ENCODE measurements around the gene NXN.

NXN gene

DNA sequence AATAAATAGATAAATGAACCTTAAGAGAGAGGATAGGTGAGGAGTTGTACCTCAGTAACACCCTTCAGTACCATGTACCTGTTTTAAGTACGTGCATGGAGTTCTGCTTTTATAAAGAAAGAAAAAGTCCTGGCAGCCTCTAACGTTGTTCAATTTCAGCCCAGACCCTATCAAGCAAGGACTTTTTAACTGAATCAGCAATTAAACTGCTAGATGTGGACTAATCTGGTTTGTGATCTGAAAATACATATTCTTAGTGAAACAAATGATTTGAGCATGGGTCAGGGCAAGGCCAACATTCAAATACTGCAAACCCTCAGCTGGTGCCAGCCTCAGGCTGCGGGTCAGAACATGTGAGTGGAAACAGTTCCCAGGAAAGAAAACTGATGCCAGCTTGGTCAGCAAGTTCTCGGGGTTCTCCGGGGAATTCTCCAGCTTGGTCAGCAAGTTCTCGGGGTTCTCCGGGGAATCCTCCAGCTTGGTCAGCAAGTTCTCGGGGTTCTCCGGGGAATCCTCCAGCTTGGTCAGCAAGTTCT is 112.9 kb downstream of the NXN start:
- H3K4me2 ChIP-seq (ENCODE audit: low read length), result no peak overlapping the region
- H3K9me3 ChIP-seq (ENCODE audit: control insufficient read depth, insufficient read depth, low read length), result no peaks in the 10 kb centered on the region
- H3K4me3 ChIP-seq (ENCODE audit: low read length), result no peak overlapping the region
- TF ChIP-seq CTCF (IDR thresholded peaks at IDR 0.05; ENCODE audit: low read depth, low read length, poor library complexity, severe bottlenecking), result no peak
- no peaks in the 10 kb centered on the region for H3K36me3 ChIP-seq (ENCODE audit: control insufficient read depth, low read length)
- H3K79me2 ChIP-seq (ENCODE audit: control insufficient read depth, low read length), result no peaks in the 10 kb centered on the region
- no peaks in the 10 kb centered on the region for H3K9me2 ChIP-seq (replicated peaks; ENCODE audit: control insufficient read depth, low read length)
- no peaks in the 10 kb centered on the region for H3K4me1 ChIP-seq (ENCODE audit: control insufficient read depth, low read length)
- no peaks in the 10 kb centered on the region for H3F3A ChIP-seq (ENCODE audit: control insufficient read depth, insufficient read depth)
- no peaks in the 10 kb centered on the region; the same call in 1 of the 2 replicates for H3K27me3 ChIP-seq (ENCODE audit: control insufficient read depth, low read length)
- H3K27ac ChIP-seq (ENCODE audit: low read depth, low read length), result no peak overlapping the region
- H4K20me1 ChIP-seq (ENCODE audit: control insufficient read depth, insufficient read depth, low read depth, low read length), result no peaks in the 10 kb centered on the region

GRCh38 chr17:864315-864714 is 115.3 kb downstream of the NXN start:
- TF ChIP-seq EZH2phosphoT487 (IDR thresholded peaks at IDR 0.05; ENCODE audit: borderline replicate concordance, low read length) (no peak), CTCF (IDR thresholded peaks at IDR 0.05; ENCODE audit: low read depth, low read length, poor library complexity, severe bottlenecking) (no peak)
- Histone ChIP-seq H3F3A (ENCODE audit: control insufficient read depth, insufficient read depth) (no peaks in the 10 kb centered on the region), H3K4me1 (ENCODE audit: control insufficient read depth, low read length) (no peaks in the 10 kb centered on the region), H3K9me2 (replicated peaks; ENCODE audit: control insufficient read depth, low read length) (no peaks in the 10 kb centered on the region), H3K9me3 (ENCODE audit: control insufficient read depth, insufficient read depth, low read length) (no peaks in the 10 kb centered on the region), H3K79me2 (ENCODE audit: control insufficient read depth, low read length) (no peaks in the 10 kb centered on the region), H3K36me3 (ENCODE audit: control insufficient read depth, low read length) (no peaks in the 10 kb centered on the region), H3K27me3 (ENCODE audit: control insufficient read depth, low read length) (no peaks in the 10 kb centered on the region; the same call in 1 of the 2 replicates), H3K27ac (ENCODE audit: low read depth, low read length) (no peak overlapping the region), H3K4me2 (ENCODE audit: low read length) (no peak overlapping the region), H4K20me1 (ENCODE audit: control insufficient read depth, insufficient read depth, low read depth, low read length) (no peaks in the 10 kb centered on the region), H3K4me3 (ENCODE audit: low read length) (no peak overlapping the region)

- H3K9me2 ChIP-seq (replicated peaks; ENCODE audit: control insufficient read depth, low read length), result no peaks in the 10 kb centered on the region
Observed at GRCh38 chr17:863880-864279, 115.7 kb downstream of the NXN start.

More at GRCh38 chr17:863880-864279, 115.7 kb downstream of the NXN start:
- Histone ChIP-seq H3K27me3 (ENCODE audit: control insufficient read depth, low read length) (no peaks in the 10 kb centered on the region; the same call in 1 of the 2 replicates), H3K9me3 (ENCODE audit: control insufficient read depth, insufficient read depth, low read length) (no peaks in the 10 kb centered on the region), H3K4me3 (ENCODE audit: low read length) (no peak overlapping the region), H3K27ac (ENCODE audit: low read depth, low read length) (no peak overlapping the region), H3K79me2 (ENCODE audit: control insufficient read depth, low read length) (no peaks in the 10 kb centered on the region), H4K20me1 (ENCODE audit: control insufficient read depth, insufficient read depth, low read depth, low read length) (no peaks in the 10 kb centered on the region), H3K4me1 (ENCODE audit: control insufficient read depth, low read length) (no peaks in the 10 kb centered on the region), H3K4me2 (ENCODE audit: low read length) (no peak overlapping the region), H3F3A (ENCODE audit: control insufficient read depth, insufficient read depth) (no peaks in the 10 kb centered on the region), H3K36me3 (ENCODE audit: control insufficient read depth, low read length) (no peaks in the 10 kb centered on the region)
- TF ChIP-seq EZH2phosphoT487 (IDR thresholded peaks at IDR 0.05; ENCODE audit: borderline replicate concordance, low read length), result no peak
- no peak for TF ChIP-seq CTCF (IDR thresholded peaks at IDR 0.05; ENCODE audit: low read depth, low read length, poor library complexity, severe bottlenecking)
